Tibial artery (tissue), 4 donors: ENCODE data around the gene MTIF3.
"Not testable (repeated sequence)": the region's sequence is repeated elsewhere in the genome, so short reads cannot be mapped to it uniquely, and the experiment has no call there.

Source experiments
- DNase-seq, 2 donors: peaks; one replicate each; pipeline ENCODE4 v3.0.0-alpha.2; 2019
- H3K27ac ChIP-seq, 2 donors: fragments of 200-600 bp; sonication (generic) in 1 of 2; 1 replicate in 1 of 2; 2 replicates in 1 of 2; pipeline ENCODE4 v1.5.1; 2018 to 2019; ENCODE audit warnings: mild to moderate bottlenecking in 1 of 2
- H3K27me3 ChIP-seq, 2 donors: fragments of 200-600 bp; sonication (generic) in 1 of 2; one replicate each; pipeline versions ENCODE4 v1.5.1 to v1.6.0; 2016 to 2019
- H3K36me3 ChIP-seq, 3 donors: fragments of 200-600 bp; sonication (generic) in 2 of 3; one replicate each; pipeline ENCODE4 v1.5.1; 2016 to 2019; ENCODE audit warnings: mild to moderate bottlenecking in 2 of 3
- H3K4me1 ChIP-seq, 4 donors: fragments of 200-600 bp; sonication (generic) in 2 of 4; 1 replicate in 3 of 4; 2 replicates in 1 of 4; pipeline ENCODE4 v1.5.1; 2016 to 2019
- H3K4me3 ChIP-seq, 2 donors: fragments of 200-600 bp; sonication (generic) in 1 of 2; 1 replicate in 1 of 2; 2 replicates in 1 of 2; pipeline ENCODE4 v1.5.1; 2018 to 2019; ENCODE audit warnings: mild to moderate bottlenecking in 2 of 2
- H3K9me3 ChIP-seq, 3 donors: fragments of 200-600 bp; sonication (generic) in 1 of 3; one replicate each; pipeline ENCODE4 v1.5.1; 2016 to 2019
- CTCF ChIP-seq, 2 experiments: fragments of 200-600 bp in 1 of 2; fragments of 450-650 bp in 1 of 2; IDR thresholded peaks; one replicate each; pipeline ENCODE4 v1.5.1; 2017 to 2019; ENCODE audit warnings: antibody characterized with exemption in 2 of 2, mild to moderate bottlenecking in 1 of 2, moderate library complexity in 1 of 2
- intact Hi-C: fragments of 100-400 bp; cut with DNase I; formaldehyde crosslinking; loops from one replicate; pipeline ENCODE4 v1.15.0; 2023; ENCODE audit warnings: low total_unique reads

The MTIF3 gene

GRCh38 chr13:27403727-27404385 is 46.5 kb downstream of the MTIF3 start:
- peaks cover 0 to 17% (median 12%) of the 10 kb centered on the region in 4 donors for H3K4me1 ChIP-seq
- DNase-seq, result no peak
- no peak overlapping the region for H3K4me3 ChIP-seq
- no peaks in the 10 kb centered on the region for H3K36me3 ChIP-seq
- TF ChIP-seq CTCF (IDR thresholded peaks at IDR 0.05), result no peak
- no peaks in the 10 kb centered on the region for H3K9me3 ChIP-seq
- H3K27me3 ChIP-seq, result no peaks in the 10 kb centered on the region
- intact Hi-C loops, result no loop called here
- peak overlapping the region; percentile 29 to 69 for H3K27ac ChIP-seq

- peak overlapping the region; percentile 29 to 69 for H3K27ac ChIP-seq
- no peak overlapping the region for H3K4me3 ChIP-seq
- intact Hi-C loops, result no loop called here
- peaks cover 0 to 17% (median 12%) of the 10 kb centered on the region in 4 donors for H3K4me1 ChIP-seq
- H3K9me3 ChIP-seq, result no peaks in the 10 kb centered on the region
- TF ChIP-seq CTCF (IDR thresholded peaks at IDR 0.05), result no peak
- H3K36me3 ChIP-seq, result no peaks in the 10 kb centered on the region
- H3K27me3 ChIP-seq, result no peaks in the 10 kb centered on the region
- DNase-seq, result no peak
These were observed 47.1 kb downstream of the MTIF3 start for GRCh38 chr13:27403203-27403678.

DNA sequence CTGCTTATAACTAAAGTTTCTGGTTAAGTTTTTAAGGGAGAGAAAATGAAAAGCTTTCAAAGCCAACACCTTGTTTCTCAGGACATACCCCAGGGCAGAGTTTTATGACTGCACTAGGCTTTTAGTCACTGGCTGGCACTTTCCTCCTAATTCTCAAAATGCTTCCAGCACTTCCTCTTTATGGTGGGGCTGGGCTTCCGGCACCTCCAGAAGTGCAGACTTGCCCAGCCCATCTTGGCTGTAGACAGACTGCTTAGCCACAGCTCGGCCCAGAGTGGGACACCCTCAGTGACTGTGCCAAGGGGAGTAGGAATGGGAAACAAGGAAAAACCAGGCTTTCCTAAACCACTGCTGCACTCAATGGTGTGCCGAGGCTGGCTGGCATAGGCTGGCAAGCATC is 49.2 kb downstream of the MTIF3 start:
- peaks cover 0 to 17% (median 12%) of the 10 kb centered on the region in 4 donors for H3K4me1 ChIP-seq
- H3K36me3 ChIP-seq, result no peaks in the 10 kb centered on the region
- no peak for TF ChIP-seq CTCF (IDR thresholded peaks at IDR 0.05)
- H3K27ac ChIP-seq, result no peak overlapping the region
- intact Hi-C loops, result no loop called here
- H3K4me3 ChIP-seq, result no peak overlapping the region
- peak in 1 of 2 donors; percentile 55 for DNase-seq
- H3K27me3 ChIP-seq, result peaks cover 0 to 6% of the 10 kb centered on the region in 2 donors
- no peaks in the 10 kb centered on the region for H3K9me3 ChIP-seq

DNA sequence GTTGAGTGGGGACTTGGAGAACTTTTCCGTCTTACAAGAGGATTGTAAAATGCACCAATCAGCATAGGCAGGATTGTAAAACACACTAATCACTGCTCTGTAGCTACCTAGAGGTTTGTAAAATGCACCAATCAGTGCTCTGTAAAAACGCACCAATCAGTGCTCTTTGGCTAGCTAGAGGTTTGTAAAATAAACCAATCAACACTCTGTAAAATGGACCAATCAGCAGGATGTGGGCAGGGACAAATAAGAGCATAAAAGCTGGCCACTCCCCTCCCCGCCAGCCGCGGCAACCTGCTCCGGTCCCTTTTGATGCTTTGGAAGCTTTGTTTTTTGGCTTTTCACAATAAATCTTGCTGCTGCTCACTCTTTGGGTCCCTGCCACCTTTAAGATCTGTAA is 50.0 kb downstream of the MTIF3 start:
- DNase-seq, H3K27ac ChIP-seq, H3K36me3 ChIP-seq, H3K4me3 ChIP-seq, intact Hi-C loops, H3K9me3 ChIP-seq, H3K27me3 ChIP-seq: not testable (repeated sequence)
- peaks cover 0 to 17% (median 12%) of the 10 kb centered on the region in 4 donors for H3K4me1 ChIP-seq

- TF ChIP-seq CTCF (IDR thresholded peaks at IDR 0.05), result no peak
- no peak overlapping the region for H3K4me3 ChIP-seq
- H3K27ac ChIP-seq, result no peak overlapping the region
- H3K36me3 ChIP-seq, result no peaks in the 10 kb centered on the region
- peaks cover 0 to 8% (median 6%) of the 10 kb centered on the region in 4 donors for H3K4me1 ChIP-seq
- intact Hi-C loops, result no loop called here
- H3K27me3 ChIP-seq, result peaks cover 0 to 13% of the 10 kb centered on the region in 2 donors
- no peak for DNase-seq
- no peaks in the 10 kb centered on the region for H3K9me3 ChIP-seq
These were observed 52.0 kb downstream of the MTIF3 start for GRCh38 chr13:27398360-27398759.

GRCh38 chr13:27396252-27396846 is 54.0 kb downstream of the MTIF3 start:
- intact Hi-C loops, result no loop called here
- no peak overlapping the region for H3K27ac ChIP-seq

More at GRCh38 chr13:27396252-27396846, 54.0 kb downstream of the MTIF3 start:
- DNase-seq, result no peak
- Histone ChIP-seq H3K36me3 (no peaks in the 10 kb centered on the region), H3K27me3 (peaks cover 0 to 13% of the 10 kb centered on the region in 2 donors), H3K4me3 (no peak overlapping the region), H3K4me1 (no peaks in the 10 kb centered on the region), H3K9me3 (no peaks in the 10 kb centered on the region)
- no peak for TF ChIP-seq CTCF (IDR thresholded peaks at IDR 0.05)
